Dermis blood vessel endothelial cell (primary cell): Measurements from ENCODE around the gene PLCB3. TPM values are rescaled to one million over a fixed set of nuclear protein-coding genes. Genes with fewer than 3 reads are reported as not detected.
A peak's percentile ranks its signal among the peaks of the same experiment; 100 is the strongest.

Experiments used
- DNase-seq: peaks from one replicate; pipeline ENCODE4 v3.0.0; 2010
- total RNA-seq: library from RNA; depleted of rRNA; stranded (reverse); fragments of >200 nt; gene quantifications from 2 replicates; pipeline ENCODE4 v1.2.3, GENCODE V29; 2014

Gene PLCB3
- 37.8 and 54.6 TPM in 2 replicates for total RNA-seq

- peak; percentile 66 for DNase-seq
These were observed at the start of gene PLCB3 for GRCh38 chr11:64251016-64251752. Gene PLCB3 (plus strand): TSS chr11:64251530. CDS start chr11:64251650, 120 bp downstream.

- no peak for DNase-seq
These were observed 49.8 kb upstream of the PLCB3 start for GRCh38 chr11:64201543-64201942.

- DNase-seq, result no peak
These were observed 48.3 kb upstream of the PLCB3 start for GRCh38 chr11:64202992-64203391.

GRCh38 chr11:64203421-64204079, 47.8 kb upstream of the PLCB3 start:
- no peak for DNase-seq

GRCh38 chr11:64204080-64204440, 47.3 kb upstream of the PLCB3 start:
- no peak for DNase-seq

GRCh38 chr11:64204464-64204989, 46.8 kb upstream of the PLCB3 start:
- DNase-seq, result peak; percentile 97

GRCh38 chr11:64206457-64207255, 44.7 kb upstream of the PLCB3 start, which contains the start of gene FERMT3:
Gene FERMT3 (plus strand): TSS chr11:64206721. CDS start chr11:64207365, 644 bp downstream.
- DNase-seq, result peak; percentile 33

GRCh38 chr11:64207256-64208085, 43.9 kb upstream of the PLCB3 start:
- DNase-seq, result peak; percentile 67

GRCh38 chr11:64208086-64208795, 43.1 kb upstream of the PLCB3 start:
- no peak for DNase-seq

GRCh38 chr11:64208796-64209562, 42.4 kb upstream of the PLCB3 start:
- no peak for DNase-seq

- DNase-seq, result no peak
These were observed 41.8 kb upstream of the PLCB3 start for GRCh38 chr11:64209563-64209843.

GRCh38 chr11:64210301-64211020, 40.9 kb upstream of the PLCB3 start:
- no peak for DNase-seq

GRCh38 chr11:64211181-64211872, 40.0 kb upstream of the PLCB3 start:
- DNase-seq, result no peak

GRCh38 chr11:64216879-64217278, 34.5 kb upstream of the PLCB3 start:
- no peak for DNase-seq

- DNase-seq, result no peak
These were observed 32.5 kb upstream of the PLCB3 start for GRCh38 chr11:64218628-64219353.

- DNase-seq, result no peak
These were observed 32.0 kb upstream of the PLCB3 start for GRCh38 chr11:64219354-64219684.

GRCh38 chr11:64219755-64220154, 31.6 kb upstream of the PLCB3 start:
- DNase-seq, result no peak

GRCh38 chr11:64220271-64220670, 31.1 kb upstream of the PLCB3 start:
- no peak for DNase-seq

GRCh38 chr11:64220798-64221197, 30.5 kb upstream of the PLCB3 start:
- no peak for DNase-seq
